Measurements from ENCODE around the gene SMIM20.

- no peak for TF ChIP-seq CTCF (IDR thresholded peaks at IDR 0.05; ENCODE audit: low read depth, low read length, missing input control)
- TF ChIP-seq JUND (IDR thresholded peaks at IDR 0.05): no peak
- TF ChIP-seq TAF1 (conservative IDR thresholded peaks at IDR 0.05): no peak
- no peak for TF ChIP-seq RAD21 (IDR thresholded peaks at IDR 0.05)
- TF ChIP-seq RXRA (IDR thresholded peaks at IDR 0.05): no peak
- TF ChIP-seq, protein P1, sequence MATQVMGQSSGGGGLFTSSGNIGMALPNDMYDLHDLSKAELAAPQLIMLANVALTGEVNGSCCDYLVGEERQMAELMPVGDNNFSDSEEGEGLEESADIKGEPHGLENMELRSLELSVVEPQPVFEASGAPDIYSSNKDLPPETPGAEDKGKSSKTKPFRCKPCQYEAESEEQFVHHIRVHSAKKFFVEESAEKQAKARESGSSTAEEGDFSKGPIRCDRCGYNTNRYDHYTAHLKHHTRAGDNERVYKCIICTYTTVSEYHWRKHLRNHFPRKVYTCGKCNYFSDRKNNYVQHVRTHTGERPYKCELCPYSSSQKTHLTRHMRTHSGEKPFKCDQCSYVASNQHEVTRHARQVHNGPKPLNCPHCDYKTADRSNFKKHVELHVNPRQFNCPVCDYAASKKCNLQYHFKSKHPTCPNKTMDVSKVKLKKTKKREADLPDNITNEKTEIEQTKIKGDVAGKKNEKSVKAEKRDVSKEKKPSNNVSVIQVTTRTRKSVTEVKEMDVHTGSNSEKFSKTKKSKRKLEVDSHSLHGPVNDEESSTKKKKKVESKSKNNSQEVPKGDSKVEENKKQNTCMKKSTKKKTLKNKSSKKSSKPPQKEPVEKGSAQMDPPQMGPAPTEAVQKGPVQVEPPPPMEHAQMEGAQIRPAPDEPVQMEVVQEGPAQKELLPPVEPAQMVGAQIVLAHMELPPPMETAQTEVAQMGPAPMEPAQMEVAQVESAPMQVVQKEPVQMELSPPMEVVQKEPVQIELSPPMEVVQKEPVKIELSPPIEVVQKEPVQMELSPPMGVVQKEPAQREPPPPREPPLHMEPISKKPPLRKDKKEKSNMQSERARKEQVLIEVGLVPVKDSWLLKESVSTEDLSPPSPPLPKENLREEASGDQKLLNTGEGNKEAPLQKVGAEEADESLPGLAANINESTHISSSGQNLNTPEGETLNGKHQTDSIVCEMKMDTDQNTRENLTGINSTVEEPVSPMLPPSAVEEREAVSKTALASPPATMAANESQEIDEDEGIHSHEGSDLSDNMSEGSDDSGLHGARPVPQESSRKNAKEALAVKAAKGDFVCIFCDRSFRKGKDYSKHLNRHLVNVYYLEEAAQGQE (IDR thresholded peaks at IDR 0.05): no peak
- no peak for TF ChIP-seq NR2F2 (IDR thresholded peaks at IDR 0.05)
- TF ChIP-seq GABPA (IDR thresholded peaks at IDR 0.05 in 1 of 2, conservative IDR thresholded peaks at IDR 0.05 in 1 of 2): no peak
- TF ChIP-seq ZBTB33 (IDR thresholded peaks at IDR 0.05): no peak
- TF ChIP-seq EGR1 (IDR thresholded peaks at IDR 0.05; ENCODE audit: low read depth in 2 of 2): no peak
- TF ChIP-seq YY1 (IDR thresholded peaks at IDR 0.05): no peak
- TF ChIP-seq FOXA1 (IDR thresholded peaks at IDR 0.05): no peak
- TF ChIP-seq HNF4A (conservative IDR thresholded peaks at IDR 0.05): no peak
- no peak for TF ChIP-seq MAX (IDR thresholded peaks at IDR 0.05)
These were observed 56.2 kb downstream of the SMIM20 start for GRCh38 chr4:25970226-25970675.

Data from liver (tissue), 3 donors.